ENCODE measurements around the gene NUP37.

DNA sequence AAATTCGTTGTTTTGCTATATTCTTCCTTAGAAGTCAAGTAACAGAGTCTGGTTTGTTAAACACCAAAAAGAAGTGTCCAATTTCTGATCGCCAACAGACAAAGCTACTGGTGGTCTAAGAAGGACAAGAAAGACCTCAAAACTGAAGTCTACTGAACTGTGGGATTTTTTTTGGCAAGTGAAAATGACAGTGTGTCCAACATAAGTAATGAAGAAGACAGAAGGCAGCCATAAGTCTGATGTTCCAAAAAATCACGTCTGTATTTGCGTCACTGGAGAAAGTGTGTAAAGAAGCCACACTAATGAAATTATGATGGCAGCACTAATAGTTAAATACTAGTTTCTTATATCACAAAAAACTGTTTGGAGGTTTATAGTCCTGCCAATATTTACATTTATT is 90.8 kb downstream of the NUP37 start:
- TF ChIP-seq, protein P1, sequence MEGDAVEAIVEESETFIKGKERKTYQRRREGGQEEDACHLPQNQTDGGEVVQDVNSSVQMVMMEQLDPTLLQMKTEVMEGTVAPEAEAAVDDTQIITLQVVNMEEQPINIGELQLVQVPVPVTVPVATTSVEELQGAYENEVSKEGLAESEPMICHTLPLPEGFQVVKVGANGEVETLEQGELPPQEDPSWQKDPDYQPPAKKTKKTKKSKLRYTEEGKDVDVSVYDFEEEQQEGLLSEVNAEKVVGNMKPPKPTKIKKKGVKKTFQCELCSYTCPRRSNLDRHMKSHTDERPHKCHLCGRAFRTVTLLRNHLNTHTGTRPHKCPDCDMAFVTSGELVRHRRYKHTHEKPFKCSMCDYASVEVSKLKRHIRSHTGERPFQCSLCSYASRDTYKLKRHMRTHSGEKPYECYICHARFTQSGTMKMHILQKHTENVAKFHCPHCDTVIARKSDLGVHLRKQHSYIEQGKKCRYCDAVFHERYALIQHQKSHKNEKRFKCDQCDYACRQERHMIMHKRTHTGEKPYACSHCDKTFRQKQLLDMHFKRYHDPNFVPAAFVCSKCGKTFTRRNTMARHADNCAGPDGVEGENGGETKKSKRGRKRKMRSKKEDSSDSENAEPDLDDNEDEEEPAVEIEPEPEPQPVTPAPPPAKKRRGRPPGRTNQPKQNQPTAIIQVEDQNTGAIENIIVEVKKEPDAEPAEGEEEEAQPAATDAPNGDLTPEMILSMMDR (IDR thresholded peaks at IDR 0.05): no peak
- no peak for TF ChIP-seq EP300 (IDR thresholded peaks at IDR 0.05)

Data from tibial nerve (tissue), 4 donors.